Panc1 (cell line): Measurements from ENCODE around the gene KCNH5. TPM values are rescaled to one million over a fixed set of nuclear protein-coding genes. Genes with fewer than 3 reads are reported as not detected.

Source experiments
- ATAC-seq: fragments of 200-7000 bp; cut with Tn5 transposase; 2 replicates; pipeline ENCODE4 v1.9.1; 2020; ENCODE audit warnings: mild to moderate bottlenecking, moderate library complexity
- BruUV-seq: library from RNA; stranded (reverse); fragments of 400-500 nt; replicated peaks from 2 replicates; lab custom pipeline; 2021; lab: Mats Ljungman, UMichigan
- CTCF ChIA-PET: fragments of 300-600 bp; sonication (Branson Sonifier 250); formaldehyde crosslinking; loops from one replicate; lab custom pipeline; 2022; ENCODE audit warnings: antibody characterized with exemption; lab: Charles Lee
- POLR2A ChIA-PET: fragments of 300-600 bp; sonication (Branson Sonifier 250); formaldehyde crosslinking; loops from one replicate; lab custom pipeline; 2022; ENCODE audit warnings: antibody characterized with exemption; lab: Charles Lee
- DNase-seq: peaks from one replicate; pipeline ENCODE4 v3.0.0-alpha.2; 2010; ENCODE audit warnings: low read depth, low spot score
- H3K27ac ChIP-seq: 2 replicates; pipeline ENCODE4 v1.5.1; 2011; ENCODE audit warnings: mild to moderate bottlenecking, low read length, inconsistent platforms
- H3K27me3 ChIP-seq: fragments of 200-500 bp; sonication (Bioruptor generic); 2 replicates; pipeline ENCODE4 v1.6.0; 2014; ENCODE audit warnings: low read length, inconsistent platforms; ENCODE audit not compliant: control insufficient read depth, insufficient read depth
- H3K36me3 ChIP-seq: fragments of 200-500 bp; sonication (Bioruptor generic); 2 replicates; pipeline ENCODE4 v1.5.1; 2014; ENCODE audit warnings: inconsistent platforms, mild to moderate bottlenecking, low read length, moderate library complexity; ENCODE audit not compliant: control insufficient read depth, insufficient read depth
- H3K4me1 ChIP-seq: 2 replicates; pipeline ENCODE4 v1.5.1; 2011; ENCODE audit warnings: inconsistent platforms, mild to moderate bottlenecking, low read length, moderate library complexity; ENCODE audit not compliant: control insufficient read depth, insufficient read depth
- H3K4me3 ChIP-seq, 2 experiments: 2 replicates each; pipeline ENCODE4 v1.5.1; 2011 to 2012; ENCODE audit warnings: low read depth in 2 of 2, low read length in 2 of 2, mild to moderate bottlenecking in 2 of 2, inconsistent platforms in 1 of 2, moderate library complexity in 1 of 2
- H3K9me3 ChIP-seq: fragments of 200-500 bp; sonication (Bioruptor generic); 2 replicates; pipeline ENCODE4 v1.5.1; 2014; ENCODE audit warnings: low read depth, mild to moderate bottlenecking, inconsistent platforms, low read length, moderate library complexity; ENCODE audit not compliant: control insufficient read depth, insufficient read depth
- CTCF ChIP-seq: fragments of 450-650 bp; IDR thresholded peaks from 2 replicates; pipeline ENCODE4 v1.5.1; 2017; ENCODE audit warnings: mild to moderate bottlenecking
- POLR2AphosphoS5 ChIP-seq: IDR thresholded peaks from 2 replicates; pipeline ENCODE4 v1.6.1; 2012; ENCODE audit warnings: mild to moderate bottlenecking, low read depth, low read length, moderate library complexity
- SIN3A ChIP-seq: IDR thresholded peaks from 2 replicates; pipeline ENCODE4 v1.6.1; 2012; ENCODE audit warnings: low read depth, mild to moderate bottlenecking, low read length, moderate library complexity, borderline replicate concordance; ENCODE audit not compliant: insufficient read depth
- TCF7L2 ChIP-seq: IDR thresholded peaks from 2 replicates; pipeline ENCODE4 v1.6.1; 2011; ENCODE audit warnings: mild to moderate bottlenecking, low read depth, low read length, inconsistent platforms
- in situ Hi-C: cut with HindIII; loops from 2 replicates; pipeline ENCODE4 v1.10.0; 2016; ENCODE audit warnings: low sequenced_read_pairs, low pct_unique_long_range_greater_than_20kb
- intact Hi-C: fragments of 100-400 bp; cut with micrococcal nuclease; formaldehyde crosslinking; loops from one replicate; pipeline ENCODE4 v1.10.0; 2022; ENCODE audit not compliant: unreplicated experiment
- total RNA-seq: library from RNA; stranded (reverse); gene quantifications from one replicate; pipeline ENCODE4 v1.2.1, GENCODE V29; 2021; ENCODE audit not compliant: unreplicated experiment
- TF ChIP-seq, protein P1 (sequence below), 2 experiments: IDR thresholded peaks; 2 replicates each; pipeline ENCODE4 v1.6.1; 2011 to 2012; ENCODE audit warnings: low read depth in 2 of 2, control low read depth in 1 of 2, low read length in 1 of 2, mild to moderate bottlenecking in 1 of 2, moderate library complexity in 1 of 2; ENCODE audit not compliant: insufficient read depth in 1 of 2

The KCNH5 gene
- total RNA-seq, 1 experiment from 2014 or later, result not detected

- TF ChIP-seq, protein P1, sequence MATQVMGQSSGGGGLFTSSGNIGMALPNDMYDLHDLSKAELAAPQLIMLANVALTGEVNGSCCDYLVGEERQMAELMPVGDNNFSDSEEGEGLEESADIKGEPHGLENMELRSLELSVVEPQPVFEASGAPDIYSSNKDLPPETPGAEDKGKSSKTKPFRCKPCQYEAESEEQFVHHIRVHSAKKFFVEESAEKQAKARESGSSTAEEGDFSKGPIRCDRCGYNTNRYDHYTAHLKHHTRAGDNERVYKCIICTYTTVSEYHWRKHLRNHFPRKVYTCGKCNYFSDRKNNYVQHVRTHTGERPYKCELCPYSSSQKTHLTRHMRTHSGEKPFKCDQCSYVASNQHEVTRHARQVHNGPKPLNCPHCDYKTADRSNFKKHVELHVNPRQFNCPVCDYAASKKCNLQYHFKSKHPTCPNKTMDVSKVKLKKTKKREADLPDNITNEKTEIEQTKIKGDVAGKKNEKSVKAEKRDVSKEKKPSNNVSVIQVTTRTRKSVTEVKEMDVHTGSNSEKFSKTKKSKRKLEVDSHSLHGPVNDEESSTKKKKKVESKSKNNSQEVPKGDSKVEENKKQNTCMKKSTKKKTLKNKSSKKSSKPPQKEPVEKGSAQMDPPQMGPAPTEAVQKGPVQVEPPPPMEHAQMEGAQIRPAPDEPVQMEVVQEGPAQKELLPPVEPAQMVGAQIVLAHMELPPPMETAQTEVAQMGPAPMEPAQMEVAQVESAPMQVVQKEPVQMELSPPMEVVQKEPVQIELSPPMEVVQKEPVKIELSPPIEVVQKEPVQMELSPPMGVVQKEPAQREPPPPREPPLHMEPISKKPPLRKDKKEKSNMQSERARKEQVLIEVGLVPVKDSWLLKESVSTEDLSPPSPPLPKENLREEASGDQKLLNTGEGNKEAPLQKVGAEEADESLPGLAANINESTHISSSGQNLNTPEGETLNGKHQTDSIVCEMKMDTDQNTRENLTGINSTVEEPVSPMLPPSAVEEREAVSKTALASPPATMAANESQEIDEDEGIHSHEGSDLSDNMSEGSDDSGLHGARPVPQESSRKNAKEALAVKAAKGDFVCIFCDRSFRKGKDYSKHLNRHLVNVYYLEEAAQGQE (IDR thresholded peaks at IDR 0.05; ENCODE audit: insufficient read depth in 1 of 2, low read depth in 2 of 2, low read length in 1 of 2), result no peak
- TF ChIP-seq POLR2AphosphoS5 (no peak), TCF7L2 (no peak), CTCF (no peak), SIN3A (no peak)
- in situ Hi-C loops, result no loop called here
- H3K27me3 ChIP-seq, result peaks cover 4% of the 10 kb centered on the region
- BruUV-seq, result no TSS peak
- H3K36me3 ChIP-seq, result no peaks in the 10 kb centered on the region
- ATAC-seq (no peak), DNase-seq (no peak)
- POLR2A ChIA-PET, result no interaction called here
- intact Hi-C loops, result loop anchor here (10.0 kb wide), 1 partner anchor 228 kb away; no protein-coding TSS in a partner anchor
- no peaks in the 10 kb centered on the region for H3K4me1 ChIP-seq
- H3K4me3 ChIP-seq, result peak overlapping the region; percentile 18 to 34
- no peaks in the 10 kb centered on the region for H3K9me3 ChIP-seq
- no peak overlapping the region for H3K27ac ChIP-seq
- CTCF ChIA-PET, result no interaction called here
Observed at GRCh38 chr14:63046339-63047268, 1.3 kb upstream of the KCNH5 start.

DNA sequence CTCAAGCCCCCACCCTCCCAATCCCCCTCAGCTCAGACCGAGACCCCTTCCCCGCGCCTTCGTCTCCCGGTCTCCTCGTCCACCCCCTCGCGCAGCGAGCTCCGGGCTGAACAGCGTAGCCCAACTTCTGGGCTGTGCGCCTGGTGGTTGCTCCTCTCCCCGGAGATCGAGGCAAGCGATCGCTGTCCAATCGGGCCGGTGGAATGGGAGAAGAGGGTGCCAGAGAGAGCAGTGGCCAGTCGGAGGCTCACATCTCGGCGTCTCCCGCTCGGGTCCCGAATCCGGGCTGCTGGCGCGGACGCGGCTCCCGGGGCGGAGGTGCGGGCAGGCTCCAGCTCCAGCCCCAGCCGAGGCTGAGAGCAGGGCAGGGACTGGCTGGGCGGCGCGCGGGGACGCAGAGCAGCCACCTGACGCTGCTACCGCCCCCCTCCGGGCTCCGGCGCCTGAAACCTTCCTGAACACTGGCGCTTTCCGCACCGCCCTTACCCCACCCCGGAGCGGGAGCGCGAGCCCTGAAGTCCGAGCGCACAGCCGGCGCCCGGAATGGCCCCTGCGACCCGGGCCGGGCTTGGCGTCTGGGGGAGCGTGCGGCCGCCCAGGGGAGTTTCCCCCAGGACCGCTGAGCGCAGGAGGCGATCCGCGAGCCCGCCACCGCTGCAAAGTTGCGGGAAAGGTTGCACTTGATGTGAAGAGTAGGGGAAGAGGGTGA, 508 bp upstream of the KCNH5 start:
- ChIA-PET POLR2A (no interaction called here), CTCF (no interaction called here)
- Histone ChIP-seq H3K9me3 (no peaks in the 10 kb centered on the region), H3K36me3 (no peaks in the 10 kb centered on the region), H3K27ac (no peak overlapping the region), H3K4me1 (no peaks in the 10 kb centered on the region), H3K27me3 (peaks cover 4% of the 10 kb centered on the region), H3K4me3 (peak overlapping the region; percentile 18 to 34)
- no peak for TF ChIP-seq SIN3A
- peak; percentile 15 for TF ChIP-seq CTCF
- no TSS peak for BruUV-seq
- intact Hi-C loops, result loop anchor here (10.0 kb wide), 1 partner anchor 229 kb away; no protein-coding TSS in a partner anchor
- ATAC-seq, result peak; percentile 87
- DNase-seq, result no peak
- in situ Hi-C loops, result no loop called here
